GM10847 (cell line): ENCODE data around the gene NINJ2.

Experiments used
- POLR2A ChIP-seq: IDR thresholded peaks from 2 replicates; pipeline ENCODE4 v1.6.1; 2011; ENCODE audit not compliant: insufficient read length; ENCODE audit errors: extremely low read depth

Gene NINJ2

DNA sequence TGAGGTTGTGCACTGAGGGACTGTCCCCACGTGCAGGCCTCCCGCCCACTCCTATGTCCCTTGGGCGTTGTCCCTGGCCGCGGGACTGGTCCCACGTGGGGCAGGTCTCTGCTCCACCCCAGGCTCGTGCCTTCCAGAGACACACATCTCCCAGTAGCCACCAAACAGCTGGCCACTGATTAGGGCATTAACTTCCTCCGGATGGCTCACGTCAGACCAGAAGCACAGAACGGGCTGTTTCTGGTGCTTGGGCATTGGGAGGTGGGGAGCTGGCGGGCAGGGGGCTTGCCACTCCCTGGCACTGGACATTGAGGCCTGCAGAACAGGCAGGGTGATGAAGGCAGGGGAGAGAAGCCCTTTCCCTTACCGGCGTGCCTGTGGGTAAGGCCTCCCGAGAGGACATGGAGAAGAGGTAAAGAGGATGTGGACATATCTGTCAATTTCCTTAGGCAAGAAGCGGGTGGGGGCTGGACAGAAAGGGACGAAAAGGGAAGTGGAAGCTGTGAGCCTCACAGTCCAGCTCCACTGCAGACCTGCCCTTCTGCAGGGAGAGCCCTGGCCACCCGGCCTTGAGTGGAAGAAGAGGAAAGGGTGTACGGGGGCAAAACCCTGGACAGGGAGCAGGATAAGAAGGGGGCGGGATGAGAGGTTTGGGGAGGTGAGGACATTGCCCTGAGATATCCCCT lies 101.2 kb downstream of the NINJ2 start:
- no peak for TF ChIP-seq POLR2A

DNA sequence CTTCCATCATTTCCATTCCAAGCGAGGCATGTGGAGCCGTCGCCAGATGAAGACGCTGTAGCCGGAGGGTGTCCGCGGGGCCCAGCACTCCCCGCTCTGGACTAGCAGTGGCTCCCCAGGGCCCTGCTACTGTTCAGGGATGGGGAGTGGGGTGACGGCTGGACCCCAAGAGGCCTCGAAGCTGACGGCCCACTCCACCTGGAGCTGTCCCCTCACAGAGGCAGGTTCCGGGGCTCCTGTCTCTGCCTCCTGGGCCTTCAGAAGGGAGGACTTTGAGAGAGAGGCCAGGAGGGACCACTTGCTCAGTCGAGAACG lies 101.9 kb downstream of the NINJ2 start:
- no peak for TF ChIP-seq POLR2A

DNA sequence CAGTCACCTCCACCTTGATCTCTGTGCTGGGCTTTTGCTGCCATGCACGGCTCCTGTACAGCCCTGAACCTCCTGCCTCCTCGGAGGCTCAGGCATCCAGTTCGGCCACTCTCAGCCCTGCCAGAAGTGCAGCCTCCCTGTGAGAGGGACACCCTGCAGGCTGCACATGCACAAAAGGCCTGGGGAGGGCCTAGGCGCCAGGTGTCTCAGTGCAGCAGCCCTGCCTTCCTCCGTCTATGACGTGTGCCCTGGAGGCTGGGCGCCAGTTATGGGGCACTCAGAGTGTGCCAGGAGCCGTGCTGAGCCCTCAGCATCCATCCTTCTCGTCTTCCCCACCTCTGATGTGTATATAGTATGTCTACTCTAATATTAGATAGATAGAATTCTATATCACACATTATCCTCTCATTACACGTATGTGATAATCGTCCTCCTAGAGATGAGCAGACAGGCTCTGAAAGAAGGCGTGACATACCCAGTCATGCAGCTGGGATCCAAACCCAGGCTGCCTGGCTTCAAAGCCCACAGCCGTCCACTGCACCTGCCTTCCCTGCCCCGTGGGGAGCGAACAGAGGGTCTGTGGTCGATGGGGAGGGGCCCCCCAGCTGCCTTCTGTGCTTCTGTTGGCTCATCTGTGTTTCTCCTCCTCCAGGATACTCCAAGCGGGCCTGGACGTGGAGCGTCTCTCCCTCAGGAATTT lies 102.4 kb downstream of the NINJ2 start:
- TF ChIP-seq POLR2A: no peak

DNA sequence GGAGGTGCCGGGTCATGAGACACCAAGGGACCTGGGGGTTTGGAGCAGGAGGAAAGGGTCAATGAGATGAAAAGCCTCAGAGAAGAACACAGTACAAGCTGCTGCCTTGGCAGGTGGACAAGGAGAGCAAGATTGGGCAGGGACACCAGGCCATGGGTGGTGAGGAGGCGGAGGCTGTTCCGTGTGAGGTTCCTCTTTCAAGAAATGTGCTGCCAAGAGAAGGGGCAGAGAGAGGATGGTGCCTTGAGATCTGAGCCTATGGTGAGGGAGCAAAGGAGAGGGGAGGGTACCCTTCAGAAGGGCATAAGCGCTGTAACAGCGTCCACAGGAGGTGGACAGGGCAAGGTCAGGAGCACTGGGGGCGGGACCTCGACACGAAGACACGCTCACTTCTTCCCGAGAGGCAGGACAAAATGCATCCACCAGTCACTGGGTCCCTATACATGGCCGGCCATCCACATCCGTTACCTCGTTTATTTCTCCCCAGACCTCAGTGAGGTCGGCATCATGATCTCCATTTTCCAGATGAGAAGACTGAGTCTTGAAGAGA lies 103.3 kb downstream of the NINJ2 start:
- no peak for TF ChIP-seq POLR2A

DNA sequence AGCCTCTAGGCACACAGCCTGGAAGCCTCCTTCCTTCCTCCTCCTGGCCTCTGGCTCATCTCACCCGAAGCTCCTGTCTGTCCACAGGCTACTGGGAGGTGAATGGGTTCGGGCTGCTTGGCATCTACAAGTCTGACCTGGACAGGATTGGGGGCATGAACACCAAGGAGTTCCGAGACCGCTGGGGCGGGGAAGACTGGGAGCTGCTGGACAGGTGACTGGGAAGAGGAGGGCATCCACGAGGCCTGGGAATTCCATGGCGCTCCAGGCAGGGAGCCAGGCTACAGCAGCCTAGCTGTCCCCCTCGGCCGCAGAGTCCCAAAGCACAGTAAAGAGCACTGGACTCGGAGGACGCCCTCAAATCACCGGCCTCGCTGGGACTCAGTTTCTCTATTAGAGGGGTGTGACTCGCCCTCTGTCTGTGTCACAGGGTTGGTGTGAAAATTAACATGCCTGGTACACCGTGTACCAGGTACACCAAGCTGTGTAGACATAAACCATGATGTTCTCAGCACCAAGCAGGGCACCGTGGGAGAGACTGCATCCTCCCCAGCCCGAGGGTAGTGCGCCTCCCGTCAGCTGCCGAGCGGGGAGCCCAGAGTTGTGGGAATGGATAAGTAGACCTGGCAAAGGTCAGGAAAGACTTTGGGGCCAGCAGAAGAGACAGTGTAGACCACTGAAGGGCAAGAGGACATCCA lies 103.9 kb downstream of the NINJ2 start:
- TF ChIP-seq POLR2A: no peak

DNA sequence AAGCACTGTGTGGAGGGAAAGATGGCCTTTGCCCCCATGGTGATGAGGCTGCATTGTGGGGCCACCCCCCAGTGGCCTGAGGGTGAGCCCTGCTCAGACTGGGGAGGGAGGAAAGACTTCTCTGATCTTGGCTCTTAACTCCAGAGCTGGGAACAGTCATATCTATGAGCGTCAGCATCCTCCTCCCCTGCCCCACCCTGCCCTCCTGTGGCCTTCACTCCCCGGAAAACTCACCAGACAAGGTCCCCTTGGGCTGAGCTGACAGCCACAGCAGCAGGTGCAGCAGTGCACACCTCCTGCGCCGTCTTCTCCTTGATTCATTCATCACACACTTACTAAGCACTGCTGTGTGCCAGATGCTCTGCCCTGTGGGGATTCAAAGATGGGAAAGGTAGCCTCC lies 104.7 kb downstream of the NINJ2 start:
- no peak for TF ChIP-seq POLR2A

DNA sequence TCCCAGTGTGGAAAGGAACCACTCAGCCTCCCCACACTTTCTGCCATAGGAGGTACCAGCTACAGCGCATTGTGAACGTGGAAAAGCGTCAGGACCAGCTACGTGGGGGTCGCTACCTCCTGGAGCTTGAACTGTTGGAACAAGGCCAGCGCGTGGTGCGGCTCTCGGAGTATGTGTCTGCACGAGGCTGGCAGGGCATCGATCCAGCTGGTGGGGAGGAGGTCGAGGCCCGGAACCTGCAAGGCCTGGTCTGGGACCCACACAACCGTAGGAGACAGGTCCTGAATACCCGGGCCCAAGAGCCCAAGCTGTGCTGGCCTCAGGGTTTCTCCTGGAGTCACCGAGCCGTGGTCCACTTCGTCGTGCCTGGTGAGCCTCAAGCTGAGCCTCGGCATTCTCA lies 106.7 kb downstream of the NINJ2 start:
- TF ChIP-seq POLR2A: no peak

DNA sequence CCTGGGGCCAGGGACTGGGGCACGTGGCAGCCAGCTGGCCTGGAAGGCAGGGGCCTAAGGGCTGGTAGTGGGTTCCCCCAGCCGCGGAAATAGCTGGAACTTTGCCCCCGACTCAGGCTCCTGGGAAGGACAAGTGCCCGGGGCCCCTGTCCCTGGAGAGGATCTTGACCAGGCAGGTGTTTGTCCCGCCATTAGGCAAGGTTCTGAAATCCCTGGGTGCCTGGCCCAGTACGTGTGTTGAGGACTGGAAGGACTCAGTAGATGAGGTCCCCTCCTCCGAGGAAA lies 109.3 kb downstream of the NINJ2 start:
- TF ChIP-seq POLR2A: no peak

DNA sequence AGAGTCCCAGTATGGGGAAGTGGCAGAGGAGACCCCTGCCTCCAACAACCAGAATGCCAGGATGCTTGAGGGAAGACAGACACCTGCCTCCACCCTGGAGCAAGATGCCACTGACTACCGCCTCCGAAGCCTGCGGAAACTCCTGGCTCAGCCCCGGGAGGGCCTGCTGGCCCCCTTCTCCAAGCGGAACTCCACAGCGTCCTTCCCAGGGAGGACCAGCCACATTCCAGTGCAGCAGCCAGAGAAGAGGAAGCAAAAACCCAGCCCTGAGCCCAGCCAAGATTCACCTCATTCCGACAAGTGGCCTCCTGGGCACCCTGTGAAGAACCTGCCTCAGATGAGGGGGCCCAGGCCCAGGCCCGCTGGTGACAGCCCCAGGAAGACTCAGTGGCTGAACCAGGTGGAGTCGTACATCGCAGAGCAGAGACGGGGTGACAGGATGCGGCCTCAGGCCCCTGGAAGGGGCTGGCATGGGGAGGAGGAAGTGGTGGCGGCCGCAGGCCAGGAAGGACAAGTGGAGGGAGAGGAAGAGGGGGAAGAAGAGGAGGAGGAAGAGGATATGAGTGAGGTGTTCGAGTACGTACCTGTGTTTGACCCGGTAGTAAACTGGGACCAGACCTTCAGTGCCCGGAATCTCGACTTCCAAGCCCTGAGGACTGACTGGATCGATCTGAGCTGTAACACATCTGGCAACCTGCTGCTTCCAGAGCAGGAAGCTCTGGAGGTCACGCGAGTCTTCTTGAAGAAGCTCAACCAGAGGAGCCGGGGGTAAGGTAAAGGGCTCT lies 109.8 kb downstream of the NINJ2 start:
- TF ChIP-seq POLR2A: no peak

DNA sequence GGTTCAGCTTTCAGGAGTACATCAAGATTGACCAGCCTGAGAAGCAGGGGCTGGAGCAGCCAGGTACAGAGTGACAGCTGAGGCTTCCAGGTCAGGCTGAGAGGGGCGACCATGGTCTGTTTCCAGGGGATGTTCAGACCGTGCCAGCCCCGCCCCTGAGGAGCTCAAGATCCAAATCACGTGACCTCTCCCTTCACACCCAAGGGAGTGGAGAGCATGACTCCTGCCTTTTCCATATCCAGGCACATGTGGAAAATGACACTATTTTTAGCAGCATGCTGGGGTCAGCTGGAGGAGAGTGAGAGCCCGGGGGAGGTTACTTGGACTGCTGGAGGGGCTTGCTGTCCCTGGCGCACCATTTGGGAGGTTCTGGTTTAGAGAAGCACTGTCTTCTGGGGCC lies 110.8 kb downstream of the NINJ2 start:
- TF ChIP-seq POLR2A: no peak

DNA sequence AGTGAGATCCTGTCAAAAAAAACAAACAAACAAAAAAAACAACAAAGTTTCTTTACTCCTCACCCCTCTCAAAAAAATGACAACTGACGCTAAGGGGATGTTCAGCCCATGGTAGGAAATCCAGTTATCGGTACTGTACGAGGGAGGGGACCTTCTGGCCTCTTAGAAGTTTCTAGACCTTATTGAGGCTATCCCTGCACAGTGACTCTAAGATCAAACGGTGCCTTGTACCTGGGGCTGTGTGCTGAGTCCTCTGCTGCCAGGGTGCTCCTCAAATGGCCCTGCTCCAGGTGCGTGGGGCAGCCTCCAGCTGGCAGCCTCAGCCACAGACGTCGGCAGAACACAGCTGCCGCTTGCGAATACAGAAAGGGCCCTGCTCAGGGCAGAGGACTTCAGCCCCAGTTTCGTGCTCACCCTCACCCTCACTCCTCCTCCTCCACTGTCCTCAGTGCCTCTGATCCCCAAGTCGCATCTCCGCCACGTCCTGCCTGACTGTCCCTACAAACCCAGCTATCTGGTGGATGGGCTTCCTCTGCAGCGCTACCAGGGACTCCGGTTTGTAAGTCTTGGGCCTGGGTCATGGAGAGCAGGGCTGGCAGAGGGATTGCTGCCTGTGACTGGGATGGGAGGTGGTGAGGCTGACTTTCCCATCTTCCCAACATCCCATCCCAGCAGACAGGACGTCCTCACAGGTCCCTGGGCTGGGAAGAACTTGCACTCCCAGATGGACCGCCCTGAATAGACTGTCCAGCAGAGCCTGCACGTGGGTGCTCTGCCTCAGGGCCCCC lies 112.6 kb downstream of the NINJ2 start:
- TF ChIP-seq POLR2A: no peak

DNA sequence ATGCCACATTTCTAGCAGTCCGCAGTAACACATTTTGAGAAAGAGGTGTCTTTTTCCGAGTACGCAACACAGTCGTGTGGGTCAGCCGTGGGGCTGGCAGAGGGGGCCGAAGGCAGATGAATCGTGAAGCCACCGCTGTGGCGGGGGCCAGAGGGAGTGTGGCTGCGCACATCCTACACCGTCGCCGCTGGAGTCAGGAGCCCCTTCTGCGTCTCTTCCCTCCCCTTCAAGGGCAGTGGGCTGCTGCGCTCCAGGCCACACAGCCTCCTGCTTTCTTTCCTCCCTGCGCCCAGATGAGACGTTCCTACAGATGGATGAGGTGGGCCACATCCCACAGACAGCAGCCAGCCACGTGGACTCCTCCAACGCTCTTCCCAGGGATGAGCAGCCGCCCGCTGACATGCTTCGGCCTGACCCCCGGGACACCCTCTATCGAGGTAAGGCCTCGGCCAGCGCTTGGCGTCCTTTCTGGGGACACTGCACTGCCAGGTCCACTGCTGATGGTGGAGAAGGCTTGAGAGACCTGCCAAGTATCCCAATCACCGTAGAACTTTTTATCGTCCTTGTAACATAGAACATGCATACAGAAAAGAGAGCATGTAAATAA lies 113.7 kb downstream of the NINJ2 start:
- no peak for TF ChIP-seq POLR2A

DNA sequence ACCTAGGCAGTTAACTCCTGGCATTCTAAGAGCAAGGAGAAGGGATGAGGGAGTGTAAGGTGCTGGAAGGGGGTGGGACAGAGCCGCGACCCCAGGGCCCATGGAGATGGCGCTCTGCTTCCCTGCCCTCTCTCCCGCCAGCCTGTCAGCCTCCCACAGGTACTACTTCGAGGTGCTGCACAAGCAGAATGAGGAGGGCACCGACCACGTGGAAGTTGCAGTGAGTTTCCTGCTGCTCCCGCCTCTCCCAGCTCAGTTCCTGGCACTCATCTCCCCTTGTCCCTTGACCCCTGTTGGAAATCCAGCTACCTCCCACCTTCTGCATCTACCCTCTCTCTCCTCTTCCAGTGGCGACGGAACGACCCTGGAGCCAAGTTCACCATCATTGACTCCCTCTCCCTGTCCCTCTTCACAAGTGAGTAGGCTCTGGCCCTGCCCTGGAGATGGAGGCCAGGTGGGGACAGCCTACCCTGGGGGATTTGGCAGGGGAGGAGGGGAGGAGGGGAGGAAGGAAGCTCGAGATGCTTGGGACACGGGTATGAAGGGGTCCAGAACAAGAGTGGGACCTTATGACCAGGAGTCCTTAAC lies 115.3 kb downstream of the NINJ2 start:
- no peak for TF ChIP-seq POLR2A

DNA sequence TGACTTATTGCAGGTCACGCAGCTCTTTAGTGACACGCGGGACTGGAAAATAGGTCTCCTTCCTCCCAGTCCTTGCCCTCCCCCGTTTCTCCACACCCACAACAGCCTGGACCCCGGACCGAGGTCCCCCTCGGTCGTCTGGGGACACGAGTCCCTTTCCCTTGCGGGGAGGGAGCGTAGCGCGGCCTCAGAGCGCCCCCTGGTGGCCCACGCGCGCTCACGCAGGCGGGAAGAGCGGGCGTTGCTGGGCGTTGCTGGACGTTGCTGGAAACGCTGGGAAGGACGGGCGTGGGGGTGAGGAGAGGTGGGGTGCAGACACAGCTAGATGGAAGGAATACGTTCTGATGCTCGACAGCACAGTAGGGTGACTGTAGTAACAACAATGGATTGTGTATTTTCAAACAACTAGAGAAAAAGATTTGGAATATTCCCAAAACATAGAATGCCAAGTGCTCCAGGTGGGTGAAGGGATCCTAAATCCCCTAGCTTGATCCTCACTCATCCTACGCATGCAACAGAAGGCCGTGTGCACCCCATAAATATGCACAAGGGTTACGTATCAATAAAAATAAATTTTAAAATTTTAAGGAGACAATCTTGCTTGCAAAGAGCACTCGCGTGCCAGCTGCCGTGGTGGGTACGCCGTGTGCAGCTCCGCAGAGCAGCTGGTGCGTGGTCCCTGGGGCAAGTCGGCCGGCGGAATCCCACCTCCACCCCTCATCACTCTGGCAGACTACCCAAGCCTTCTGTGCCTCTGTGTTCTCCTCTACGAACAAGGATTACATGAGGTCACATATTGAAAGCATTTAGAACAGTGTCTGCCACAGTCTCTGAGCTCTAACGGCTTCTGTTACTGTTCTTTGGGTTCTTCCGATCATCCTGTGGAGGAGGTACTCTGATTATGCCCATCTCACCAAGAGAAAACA lies 116.1 kb downstream of the NINJ2 start:
- TF ChIP-seq POLR2A: no peak
